HepG2 (cell line): ENCODE measurements around the gene ACTRT2.

Source experiments
- AGO2 ChIP-seq: fragments of 200-400 bp; formaldehyde crosslinking; optimal IDR thresholded peaks from 2 replicates; pipeline ENCODE3; 2017; ENCODE audit warnings: mild to moderate bottlenecking, low read depth, low read length, moderate library complexity
- CEBPB ChIP-seq: IDR thresholded peaks from 2 replicates; pipeline ENCODE4 v1.6.1; 2011; ENCODE audit warnings: low read depth, low read length, improper control_type of control experiment, borderline replicate concordance
- GMEB2 ChIP-seq: IDR thresholded peaks from 2 replicates; pipeline ENCODE4 v1.6.1; 2016; ENCODE audit warnings: missing biosample characterization, missing genetic modification reagents, low read depth
- ZNF605 ChIP-seq: sonication (generic); formaldehyde crosslinking; IDR thresholded peaks from 2 replicates; pipeline ENCODE4 v1.8.0; 2022; ENCODE audit warnings: mild to moderate bottlenecking, missing genetic modification reagents

DNA sequence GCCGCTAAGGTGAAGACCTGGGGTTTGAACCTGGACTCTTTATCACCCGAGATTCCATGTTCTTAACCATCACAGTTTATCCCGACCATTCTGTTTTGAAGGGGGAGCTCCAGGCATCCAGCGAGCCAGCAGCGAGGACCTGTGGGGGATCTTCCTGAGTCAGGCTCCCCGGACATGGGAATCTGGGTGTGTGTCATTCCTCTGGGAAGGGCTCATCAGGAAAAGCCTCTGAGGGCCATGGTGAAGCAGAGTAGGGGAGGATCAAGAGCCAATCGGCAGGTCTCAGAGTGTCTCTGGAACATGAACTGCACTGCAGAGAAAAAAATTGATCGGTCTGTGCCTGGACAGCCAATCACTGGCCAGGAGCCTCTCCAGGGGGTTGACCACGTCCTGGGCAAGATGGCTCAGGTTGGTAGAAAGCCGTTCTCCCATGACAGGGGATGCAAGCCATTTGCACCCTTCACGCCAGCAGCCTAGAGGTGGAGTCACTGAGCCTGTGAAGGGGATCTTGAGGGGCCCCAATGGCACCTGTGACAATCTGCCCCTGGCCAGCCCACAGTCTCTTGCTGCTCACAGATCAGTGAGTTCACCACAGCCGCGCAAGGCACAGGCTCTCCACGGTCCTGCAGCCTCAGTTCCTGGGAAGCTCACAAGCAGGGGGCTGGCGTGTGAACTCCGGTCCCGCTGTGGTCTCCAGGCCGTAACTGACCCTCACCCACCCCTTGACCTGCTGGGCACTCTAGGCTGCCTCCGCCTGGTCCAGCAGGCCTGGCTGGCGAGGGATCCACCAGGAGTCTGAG is 20.4 kb upstream of the ACTRT2 start:
- TF ChIP-seq CEBPB (no peak), ZNF605 (CRISPR knock-in tag) (no peak), AGO2 (no peak), GMEB2 (CRISPR knock-in tag) (no peak)
